Panc1 (cell line): ENCODE results near the gene RDX.

Source experiments
- CTCF ChIP-seq: fragments of 450-650 bp; IDR thresholded peaks from 2 replicates; pipeline ENCODE4 v1.5.1; 2017; ENCODE audit warnings: mild to moderate bottlenecking
- POLR2AphosphoS5 ChIP-seq: IDR thresholded peaks from 2 replicates; pipeline ENCODE4 v1.6.1; 2012; ENCODE audit warnings: mild to moderate bottlenecking, low read depth, low read length, moderate library complexity
- TCF7L2 ChIP-seq: IDR thresholded peaks from 2 replicates; pipeline ENCODE4 v1.6.1; 2011; ENCODE audit warnings: mild to moderate bottlenecking, low read depth, low read length, inconsistent platforms
- TF ChIP-seq, protein P1 (sequence below), 2 experiments: IDR thresholded peaks; 2 replicates each; pipeline ENCODE4 v1.6.1; 2011 to 2012; ENCODE audit warnings: low read depth in 2 of 2, control low read depth in 1 of 2, low read length in 1 of 2, mild to moderate bottlenecking in 1 of 2, moderate library complexity in 1 of 2; ENCODE audit not compliant: insufficient read depth in 1 of 2

DNA sequence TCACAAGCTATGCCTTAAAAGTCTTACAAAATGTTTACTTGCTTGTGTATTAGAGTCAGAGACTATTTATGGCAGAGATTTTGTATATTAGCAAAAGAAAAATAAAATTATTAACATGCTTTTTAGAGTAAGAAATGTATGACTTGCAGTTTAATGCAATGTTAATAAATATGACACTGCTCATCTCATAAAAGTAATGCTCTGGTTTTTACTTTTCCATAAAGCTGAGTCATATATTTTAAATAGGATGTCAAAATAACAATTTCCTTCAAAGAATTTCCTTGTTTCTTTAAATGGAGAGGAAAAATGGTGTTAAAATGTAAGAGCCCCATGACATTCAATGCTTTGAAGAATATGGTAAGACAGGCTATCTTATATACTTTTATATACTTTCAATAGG lies 16.3 kb upstream of the RDX start:
- TF ChIP-seq CTCF, result no peak
- TF ChIP-seq TCF7L2, result no peak
- TF ChIP-seq POLR2AphosphoS5, result no peak
- TF ChIP-seq, protein P1, sequence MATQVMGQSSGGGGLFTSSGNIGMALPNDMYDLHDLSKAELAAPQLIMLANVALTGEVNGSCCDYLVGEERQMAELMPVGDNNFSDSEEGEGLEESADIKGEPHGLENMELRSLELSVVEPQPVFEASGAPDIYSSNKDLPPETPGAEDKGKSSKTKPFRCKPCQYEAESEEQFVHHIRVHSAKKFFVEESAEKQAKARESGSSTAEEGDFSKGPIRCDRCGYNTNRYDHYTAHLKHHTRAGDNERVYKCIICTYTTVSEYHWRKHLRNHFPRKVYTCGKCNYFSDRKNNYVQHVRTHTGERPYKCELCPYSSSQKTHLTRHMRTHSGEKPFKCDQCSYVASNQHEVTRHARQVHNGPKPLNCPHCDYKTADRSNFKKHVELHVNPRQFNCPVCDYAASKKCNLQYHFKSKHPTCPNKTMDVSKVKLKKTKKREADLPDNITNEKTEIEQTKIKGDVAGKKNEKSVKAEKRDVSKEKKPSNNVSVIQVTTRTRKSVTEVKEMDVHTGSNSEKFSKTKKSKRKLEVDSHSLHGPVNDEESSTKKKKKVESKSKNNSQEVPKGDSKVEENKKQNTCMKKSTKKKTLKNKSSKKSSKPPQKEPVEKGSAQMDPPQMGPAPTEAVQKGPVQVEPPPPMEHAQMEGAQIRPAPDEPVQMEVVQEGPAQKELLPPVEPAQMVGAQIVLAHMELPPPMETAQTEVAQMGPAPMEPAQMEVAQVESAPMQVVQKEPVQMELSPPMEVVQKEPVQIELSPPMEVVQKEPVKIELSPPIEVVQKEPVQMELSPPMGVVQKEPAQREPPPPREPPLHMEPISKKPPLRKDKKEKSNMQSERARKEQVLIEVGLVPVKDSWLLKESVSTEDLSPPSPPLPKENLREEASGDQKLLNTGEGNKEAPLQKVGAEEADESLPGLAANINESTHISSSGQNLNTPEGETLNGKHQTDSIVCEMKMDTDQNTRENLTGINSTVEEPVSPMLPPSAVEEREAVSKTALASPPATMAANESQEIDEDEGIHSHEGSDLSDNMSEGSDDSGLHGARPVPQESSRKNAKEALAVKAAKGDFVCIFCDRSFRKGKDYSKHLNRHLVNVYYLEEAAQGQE (IDR thresholded peaks at IDR 0.05; ENCODE audit: insufficient read depth in 1 of 2, low read depth in 2 of 2, low read length in 1 of 2), result no peak
